Activated CD4-positive, alpha-beta memory T cell treated with anti-CD3 and anti-CD28 coated beads, Interleukin-2, amount 10 ng/mL, durations not matched to agents 7 days and 5 days (primary cell): ENCODE results near the gene TRAPPC4. TPM values are rescaled to one million over a fixed set of nuclear protein-coding genes. Genes with fewer than 3 reads are reported as not detected.
A peak's percentile ranks its signal among the peaks of the same experiment; 100 is the strongest.

Experiments
- CTCF ChIA-PET: fragments of 350-600 bp; sonication (Branson Sonifier 250); formaldehyde crosslinking; loops from one replicate; lab custom pipeline; 2021; ENCODE audit warnings: antibody characterized with exemption, inconsistent platforms; lab: Charles Lee
- POLR2A ChIA-PET: fragments of 350-600 bp; sonication (Branson Sonifier 250); formaldehyde crosslinking; loops from one replicate; lab custom pipeline; 2021; ENCODE audit warnings: antibody characterized with exemption; lab: Charles Lee
- DNase-seq: peaks from one replicate; pipeline ENCODE4 v3.0.0-alpha.2; 2020
- H3K27ac Mint-ChIP-seq: one replicate; pipeline ENCODE4 v1.8.0; 2021; ENCODE audit warnings: mild to moderate bottlenecking, mixed read lengths
- H3K27me3 Mint-ChIP-seq: one replicate; pipeline ENCODE4 v1.8.0; 2021; ENCODE audit warnings: mixed read lengths
- H3K36me3 Mint-ChIP-seq: one replicate; pipeline ENCODE4 v1.8.0; 2021; ENCODE audit warnings: low read depth, mixed read lengths
- H3K4me1 Mint-ChIP-seq: one replicate; pipeline ENCODE4 v1.8.0; 2021; ENCODE audit warnings: mixed read lengths
- H3K4me3 Mint-ChIP-seq: one replicate; pipeline ENCODE4 v1.8.0; 2021; ENCODE audit warnings: mild to moderate bottlenecking, mixed read lengths
- H3K9me3 Mint-ChIP-seq: one replicate; pipeline ENCODE4 v1.8.0; 2021; ENCODE audit warnings: mixed read lengths
- total RNA-seq, 2 experiments: library from RNA; stranded (reverse); gene quantifications; one replicate each; pipeline ENCODE4 v1.2.3, GENCODE V29; 2021

TRAPPC4 gene
- total RNA-seq, 2 experiments from 2014 or later: 67.0 to 71.1 TPM

DNA sequence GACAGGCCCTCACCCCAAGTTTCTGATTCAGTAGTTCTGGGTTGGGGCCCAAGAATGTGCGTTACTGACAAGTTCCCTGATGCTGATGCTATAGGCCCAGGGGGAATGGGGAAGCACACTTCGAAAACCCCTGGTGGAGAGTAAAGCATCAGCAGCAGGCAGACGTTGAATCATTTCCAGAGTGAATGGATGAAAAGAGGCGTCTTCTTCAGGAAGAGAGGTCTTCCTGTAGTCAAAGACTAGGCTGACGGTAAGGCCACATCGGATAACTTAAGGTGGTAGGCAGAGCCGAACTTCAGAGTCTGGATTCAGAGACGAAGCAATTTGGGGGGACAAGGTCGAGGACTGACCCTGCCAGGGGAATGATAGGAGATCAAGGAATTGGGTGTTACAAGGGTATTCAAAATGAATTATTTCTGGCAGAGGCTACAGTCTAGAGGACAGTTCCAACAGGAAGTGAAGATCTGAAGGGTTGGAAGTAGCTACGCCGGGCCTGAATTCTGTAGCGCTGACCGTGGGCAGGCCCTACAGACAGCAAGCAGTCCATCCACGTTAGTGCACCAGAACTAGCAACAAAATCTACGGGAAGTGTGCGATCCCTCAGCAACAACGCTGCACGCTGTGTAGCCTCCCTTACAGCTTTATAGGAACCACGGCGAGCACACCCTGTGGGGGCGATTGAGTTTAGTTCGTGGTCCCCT lies 21.5 kb upstream of the TRAPPC4 start:
- CTCF ChIA-PET: interaction anchor here (0.8 to 3.0 kb wide), 8 partner anchors 8 to 341 kb away, joined by 3 to 12 read pairs (median 4); partner anchors contain the start of gene SLC37A4
- Mint-ChIP-seq H3K9me3 (no peaks in the 10 kb centered on the region), H3K27ac (peak overlapping the region; percentile 95), H3K4me1 (peaks cover 36% of the 10 kb centered on the region), H3K4me3 (peak overlapping the region; percentile 99), H3K36me3 (peaks cover 35% of the 10 kb centered on the region), H3K27me3 (no peaks in the 10 kb centered on the region)
- peak; percentile 48 for DNase-seq
- POLR2A ChIA-PET: interaction anchor here (0.7 to 5.7 kb wide), 34 partner anchors 8 to 324 kb away, joined by 3 to 150 read pairs (median 5); partner anchors contain the start of genes C2CD2L, CBL, DDX6 and HMBS

DNA sequence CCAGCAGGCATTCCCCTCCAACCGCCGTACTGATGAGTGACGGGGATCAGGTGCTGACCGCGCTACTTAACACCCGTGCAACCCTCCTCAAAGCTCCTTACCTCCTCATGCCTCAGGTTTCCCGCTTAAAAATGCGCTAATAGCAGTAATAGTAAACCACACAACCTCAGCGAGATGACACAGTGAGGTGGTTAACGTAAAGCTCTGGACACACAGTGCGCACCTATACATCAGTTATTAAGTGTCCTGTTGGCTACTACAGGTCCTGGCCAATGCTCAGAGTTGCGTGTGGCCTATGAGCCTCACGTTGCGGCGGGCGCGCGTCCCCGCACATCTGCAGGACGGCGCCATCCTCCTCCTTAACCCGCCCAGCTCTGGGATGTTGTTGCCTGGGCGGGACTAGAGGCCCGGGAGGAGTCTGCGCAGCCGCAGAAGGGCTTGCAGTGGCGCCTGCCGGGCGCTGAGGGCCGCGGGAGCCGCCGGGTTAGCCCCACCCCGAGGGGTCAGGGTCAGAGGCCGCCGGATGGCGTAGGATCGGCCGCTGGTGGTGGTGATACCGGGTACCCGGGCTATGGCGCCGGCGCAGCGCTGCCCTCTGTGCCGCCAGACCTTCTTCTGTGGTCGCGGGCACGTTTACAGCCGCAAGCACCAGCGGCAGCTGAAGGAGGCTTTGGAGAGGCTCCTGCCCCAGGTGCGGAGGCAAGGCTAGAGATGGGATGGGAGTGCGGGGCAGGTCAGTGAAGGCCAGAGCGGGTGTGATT lies 20.8 kb upstream of the TRAPPC4 start, which contains the start of gene CENATAC:
TSS of gene CENATAC (plus strand) at position 512 of the 761 bp plus-strand sequence. CDS start at position 572, 60 bp downstream.
- Mint-ChIP-seq H3K4me1 (peaks cover 36% of the 10 kb centered on the region), H3K36me3 (peaks cover 41% of the 10 kb centered on the region), H3K27me3 (no peaks in the 10 kb centered on the region), H3K9me3 (no peaks in the 10 kb centered on the region), H3K4me3 (peak within 1 kb of the TSS; percentile 99), H3K27ac (peak within 1 kb of the TSS; percentile 95)
- DNase-seq: peak; percentile 98
- ChIA-PET CTCF (interaction anchor here (0.8 to 3.0 kb wide), 8 partner anchors 8 to 340 kb away, joined by 3 to 12 read pairs (median 4); partner anchors contain the start of gene SLC37A4), POLR2A (interaction anchor here (0.7 to 5.7 kb wide), 35 partner anchors 9 to 323 kb away, joined by 3 to 150 read pairs (median 5); partner anchors contain the start of genes C2CD2L, CBL, DDX6 and HMBS)

- peaks cover 46% of the 10 kb centered on the region for H3K36me3 Mint-ChIP-seq
These were observed 20.2 kb upstream of the TRAPPC4 start for GRCh38 chr11:118998388-118998717.

DNA sequence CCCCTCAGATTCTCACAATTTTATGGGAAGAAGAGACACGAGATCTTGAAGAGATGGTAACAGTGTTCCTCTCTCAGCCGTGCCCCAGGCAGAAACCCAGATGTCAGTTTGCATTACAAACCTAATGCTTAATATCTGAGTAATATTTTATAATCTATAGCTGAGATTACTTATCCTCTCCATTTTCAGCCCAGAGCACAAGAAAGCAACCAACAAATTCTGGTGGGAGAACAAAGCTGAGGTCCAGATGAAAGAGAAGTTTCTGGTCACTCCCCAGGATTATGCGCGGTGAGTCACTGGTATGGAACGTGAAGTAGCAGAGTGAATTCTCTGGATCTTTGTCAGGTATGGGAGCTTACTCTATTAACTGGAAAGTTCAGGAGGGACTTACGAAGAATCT lies 19.7 kb upstream of the TRAPPC4 start:
- CTCF ChIA-PET: interaction anchor here (1.0 to 3.0 kb wide), 3 partner anchors 9 to 57 kb away, joined by 3 to 12 read pairs (median 6); partner anchors contain the start of gene SLC37A4
- H3K9me3 Mint-ChIP-seq: no peaks in the 10 kb centered on the region
- no peaks in the 10 kb centered on the region for H3K27me3 Mint-ChIP-seq
- no peak for DNase-seq
- POLR2A ChIA-PET: interaction anchor here (2.0 to 5.7 kb wide), 5 partner anchors 16 to 208 kb away, joined by 9 to 150 read pairs (median 26); partner anchors contain the start of genes DDX6, RPS25, TRAPPC4 and VPS11
- H3K4me3 Mint-ChIP-seq: peak overlapping the region; percentile 99
- H3K4me1 Mint-ChIP-seq: peaks cover 38% of the 10 kb centered on the region
- peak overlapping the region; percentile 95 for H3K27ac Mint-ChIP-seq
- peaks cover 50% of the 10 kb centered on the region for H3K36me3 Mint-ChIP-seq

More at GRCh38 chr11:118998388-118998717, 20.2 kb upstream of the TRAPPC4 start:
- CTCF ChIA-PET: interaction anchor here (1.9 to 3.0 kb wide), 3 partner anchors 9 to 33 kb away, joined by 5 to 12 read pairs (median 6); partner anchors contain the start of gene SLC37A4
- POLR2A ChIA-PET: interaction anchor here (0.9 to 5.7 kb wide), 22 partner anchors 9 to 323 kb away, joined by 3 to 150 read pairs (median 8); partner anchors contain the start of genes C2CD2L, DDX6, HMBS and HYOU1
- Mint-ChIP-seq H3K27ac (peak overlapping the region; percentile 95), H3K4me3 (peak overlapping the region; percentile 99), H3K9me3 (no peaks in the 10 kb centered on the region), H3K4me1 (peaks cover 38% of the 10 kb centered on the region), H3K27me3 (no peaks in the 10 kb centered on the region)
- DNase-seq: no peak

GRCh38 chr11:119000906-119001305 lies 17.7 kb upstream of the TRAPPC4 start:
- Mint-ChIP-seq H3K4me3 (no peak overlapping the region), H3K36me3 (peaks cover 56% of the 10 kb centered on the region), H3K4me1 (peaks cover 41% of the 10 kb centered on the region), H3K27ac (no peak overlapping the region), H3K27me3 (no peaks in the 10 kb centered on the region), H3K9me3 (no peaks in the 10 kb centered on the region)
- no peak for DNase-seq
- CTCF ChIA-PET: no interaction called here
- POLR2A ChIA-PET: interaction anchor here (1.6 to 5.7 kb wide), 2 partner anchors 14 to 56 kb away, joined by 6 to 150 read pairs; partner anchors contain the start of genes RPS25 and TRAPPC4

DNA sequence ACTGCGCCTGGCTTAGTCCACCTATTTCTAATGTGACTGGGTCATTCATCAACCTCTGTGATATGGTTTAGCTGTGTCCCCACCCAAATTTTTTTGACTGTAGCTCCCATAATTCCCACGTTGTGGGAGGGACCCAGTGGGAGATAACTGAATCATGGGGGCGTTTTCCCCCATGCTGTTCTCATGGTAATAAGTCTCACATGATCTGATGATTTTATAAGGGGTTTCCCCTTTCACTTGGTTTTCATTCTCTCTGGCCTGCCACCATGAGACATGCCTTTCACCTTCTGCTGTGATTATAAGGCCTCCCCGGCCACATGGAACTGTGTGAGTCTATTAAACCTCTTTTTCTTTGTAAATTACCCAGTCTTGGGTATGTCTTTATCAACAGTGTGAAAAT lies 11.9 kb upstream of the TRAPPC4 start:
- ChIA-PET POLR2A (no interaction called here), CTCF (interaction anchor here (0.7 kb wide), 1 partner anchor 12 kb away, joined by 4 read pairs; no protein-coding TSS in a partner anchor)
- H3K27ac Mint-ChIP-seq: no peak overlapping the region
- peaks cover 56% of the 10 kb centered on the region for H3K36me3 Mint-ChIP-seq
- H3K27me3 Mint-ChIP-seq: no peaks in the 10 kb centered on the region
- no peak overlapping the region for H3K4me3 Mint-ChIP-seq
- peaks cover 10% of the 10 kb centered on the region for H3K4me1 Mint-ChIP-seq
- no peak for DNase-seq
- no peaks in the 10 kb centered on the region for H3K9me3 Mint-ChIP-seq

- Mint-ChIP-seq H3K27me3 (no peaks in the 10 kb centered on the region), H3K4me1 (peaks cover 31% of the 10 kb centered on the region), H3K27ac (no peak overlapping the region), H3K36me3 (peaks cover 75% of the 10 kb centered on the region), H3K9me3 (no peaks in the 10 kb centered on the region), H3K4me3 (no peak overlapping the region)
- CTCF ChIA-PET: no interaction called here
- POLR2A ChIA-PET: interaction anchor here (12.8 kb wide), 1 partner anchor 13 kb away, joined by 150 read pairs; the partner anchor contains the start of gene CENATAC
- DNase-seq: no peak
These were observed 7.0 kb upstream of the TRAPPC4 start for GRCh38 chr11:119011476-119012053.

DNA sequence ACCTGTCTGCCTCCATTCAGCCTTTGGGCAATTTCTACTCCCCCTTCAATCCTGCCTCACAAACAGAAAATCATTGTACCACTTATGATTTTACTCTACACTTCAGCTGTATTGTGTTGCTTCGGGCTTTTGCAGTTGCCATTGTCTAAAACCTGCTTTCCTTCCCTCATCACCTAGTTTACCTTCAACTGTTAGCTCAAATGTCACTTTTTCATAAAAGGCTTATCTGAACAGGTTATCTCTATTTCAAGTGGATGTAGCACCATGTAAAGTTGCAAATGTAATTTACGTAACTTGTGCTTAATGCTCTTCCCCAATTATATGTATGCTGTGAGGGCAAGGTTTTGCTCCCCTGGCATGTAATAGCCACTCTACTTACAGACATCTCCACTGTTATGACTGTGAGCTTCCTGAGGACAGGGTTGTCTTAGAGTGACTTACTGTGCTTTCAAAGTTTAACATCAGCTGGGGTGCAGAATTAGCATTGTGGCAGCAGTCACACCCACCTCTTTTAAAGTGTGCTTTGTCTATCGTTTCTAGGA lies 5.9 kb upstream of the TRAPPC4 start:
- CTCF ChIA-PET: no interaction called here
- Mint-ChIP-seq H3K27me3 (no peaks in the 10 kb centered on the region), H3K9me3 (no peaks in the 10 kb centered on the region), H3K27ac (peak overlapping the region; percentile 19), H3K4me3 (no peak overlapping the region), H3K4me1 (peaks cover 33% of the 10 kb centered on the region), H3K36me3 (peaks cover 76% of the 10 kb centered on the region)
- POLR2A ChIA-PET: interaction anchor here (1.0 to 12.8 kb wide), 3 partner anchors 14 to 83 kb away, joined by 3 to 150 read pairs (median 4); partner anchors contain the start of gene CENATAC
- DNase-seq: no peak

- no peak for DNase-seq
- no peaks in the 10 kb centered on the region for H3K9me3 Mint-ChIP-seq
- CTCF ChIA-PET: interaction anchor here (1.1 to 1.2 kb wide), 2 partner anchors 17 to 42 kb away, joined by 3 read pairs; no protein-coding TSS in a partner anchor
- H3K36me3 Mint-ChIP-seq: peaks cover 78% of the 10 kb centered on the region
- no peaks in the 10 kb centered on the region for H3K27me3 Mint-ChIP-seq
- peaks cover 35% of the 10 kb centered on the region for H3K4me1 Mint-ChIP-seq
- POLR2A ChIA-PET: interaction anchor here (0.9 to 12.8 kb wide), 4 partner anchors 9 to 16 kb away, joined by 3 to 150 read pairs (median 4); partner anchors contain the start of gene CENATAC
- H3K27ac Mint-ChIP-seq: no peak overlapping the region
- no peak overlapping the region for H3K4me3 Mint-ChIP-seq
These were observed 4.2 kb upstream of the TRAPPC4 start for GRCh38 chr11:119014209-119014924.

DNA sequence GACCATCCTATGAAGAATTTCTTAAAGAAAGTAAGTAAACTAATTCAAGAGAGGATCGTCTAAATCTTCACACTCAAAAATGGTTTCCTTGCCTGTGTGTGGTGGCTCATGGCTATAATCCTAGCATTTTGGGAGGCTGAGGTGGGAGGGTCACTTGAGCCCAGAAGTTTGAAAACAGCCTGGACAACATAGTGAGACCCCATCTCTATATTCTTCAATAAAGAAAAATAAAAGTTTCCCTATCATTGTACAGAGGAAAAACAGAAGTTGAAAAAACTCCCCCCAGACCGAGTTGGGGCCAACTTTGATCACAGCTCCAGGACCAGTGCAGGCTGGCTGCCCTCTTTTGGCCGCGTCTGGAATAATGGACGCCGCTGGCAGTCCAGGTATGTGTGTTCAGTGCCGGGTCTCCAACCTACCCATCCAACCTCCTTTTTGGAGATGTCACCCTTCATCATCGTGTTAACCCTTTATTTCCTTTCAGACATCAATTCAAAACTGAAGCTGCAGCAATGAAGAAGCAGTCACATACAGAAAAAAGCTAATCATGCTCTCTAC lies 3.4 kb upstream of the TRAPPC4 start:
- Mint-ChIP-seq H3K36me3 (peaks cover 78% of the 10 kb centered on the region), H3K4me3 (no peak overlapping the region)
- POLR2A ChIA-PET: interaction anchor here (0.8 to 12.8 kb wide), 6 partner anchors 10 to 77 kb away, joined by 3 to 150 read pairs (median 5); partner anchors contain the start of genes CENATAC and SLC37A4

More for the DNA sequence above, 3.4 kb upstream of the TRAPPC4 start:
- DNase-seq: no peak
- H3K9me3 Mint-ChIP-seq: no peaks in the 10 kb centered on the region
- H3K27me3 Mint-ChIP-seq: no peaks in the 10 kb centered on the region
- H3K27ac Mint-ChIP-seq: peak overlapping the region; percentile 3
- H3K4me1 Mint-ChIP-seq: peaks cover 40% of the 10 kb centered on the region
- CTCF ChIA-PET: interaction anchor here (0.7 to 1.2 kb wide), 3 partner anchors 15 to 41 kb away, joined by 3 to 4 read pairs (median 3); no protein-coding TSS in a partner anchor
